HepG2 (cell line): ENCODE results near the gene LRRC10. TPM values are rescaled to one million over a fixed set of nuclear protein-coding genes. Genes with fewer than 3 reads are reported as not detected.

Experiments
- ATAC-seq: fragments of 200-7000 bp; cut with Tn5 transposase; 3 replicates; pipeline ENCODE4 v1.9.1; 2020; ENCODE audit warnings: mild to moderate bottlenecking, moderate library complexity
- BruUV-seq: library from RNA; stranded (reverse); fragments of 400-500 nt; replicated peaks from 2 replicates; lab custom pipeline; 2021; lab: Mats Ljungman, UMichigan
- CTCF ChIA-PET: fragments of 300-600 bp; formaldehyde crosslinking; extraction: SDS; loops from one replicate; lab custom pipeline; 2021; ENCODE audit warnings: low total read pairs, inconsistent platforms, low intra/inter-chr PET ratio; lab: Yijun Ruan, JAX
- POLR2A ChIA-PET: fragments of 350-600 bp; sonication (Branson Sonifier 250); formaldehyde crosslinking; loops from one replicate; lab custom pipeline; 2020; ENCODE audit warnings: antibody characterized with exemption, inconsistent platforms; lab: Yijun Ruan, JAX
- DNase-seq: peaks from one replicate; pipeline ENCODE4 v3.0.0-alpha.2; 2015; ENCODE audit warnings: low spot score
- FAIRE-seq: peaks from 3 replicates; lab custom pipeline; 2011; peaks lifted over from hg19 to GRCh38; lab: Jason Lieb, UNC
- H2AFZ ChIP-seq: one replicate; pipeline ENCODE4 v1.6.1; 2011; ENCODE audit warnings: low read length, inconsistent platforms
- H3K27ac ChIP-seq: fragments of 300-600 bp; 3 replicates; pipeline ENCODE4 v1.8.0; 2011; ENCODE audit warnings: mixed run types, mild to moderate bottlenecking, mixed read lengths, low read length, inconsistent platforms; ENCODE audit not compliant: insufficient read depth; ENCODE audit errors: extremely low read length
- H3K27me3 ChIP-seq, 2 experiments: fragments of 200-600 bp in 1 of 2; 2 replicates in 1 of 2; 3 replicates in 1 of 2; pipeline versions ENCODE4 v1.6.0 to v1.8.0; 2011; ENCODE audit warnings: low read length in 2 of 2, mild to moderate bottlenecking in 2 of 2, moderate library complexity in 2 of 2, inconsistent platforms in 1 of 2; ENCODE audit not compliant: insufficient read depth in 2 of 2, control insufficient read depth in 1 of 2
- H3K36me3 ChIP-seq, 2 experiments: fragments of 200-600 bp in 1 of 2; replicated peaks in 1 of 2; 2 replicates in 1 of 2; 3 replicates in 1 of 2; pipeline versions ENCODE4 v1.5.1 to v1.8.0; 2011; ENCODE audit warnings: low read length in 2 of 2, inconsistent platforms in 1 of 2; ENCODE audit not compliant: insufficient read depth in 2 of 2, control insufficient read depth in 1 of 2
- H3K4me1 ChIP-seq: 2 replicates; pipeline ENCODE4 v1.5.1; 2012; ENCODE audit warnings: low read length, inconsistent platforms; ENCODE audit not compliant: insufficient read depth
- H3K4me2 ChIP-seq: 2 replicates; pipeline ENCODE4 v1.6.0; 2011; ENCODE audit warnings: low read depth, low read length, inconsistent platforms
- H3K4me3 ChIP-seq, 3 experiments: fragments of 200-600 bp in 1 of 3; sonication (generic), shearing (Covaris generic) in 1 of 3; replicated peaks in 1 of 3; 2 replicates each; pipeline ENCODE4 v1.5.1; 2011 to 2016; ENCODE audit warnings: low read length in 3 of 3, inconsistent platforms in 2 of 3, low read depth in 2 of 3, mild to moderate bottlenecking in 2 of 3, control low read depth in 1 of 3, mixed read lengths in 1 of 3; ENCODE audit not compliant: insufficient read depth in 1 of 3
- H3K79me2 ChIP-seq: one replicate; pipeline ENCODE4 v1.6.1; 2011; ENCODE audit warnings: low read length, inconsistent platforms; ENCODE audit not compliant: insufficient read depth
- H3K9ac ChIP-seq: 2 replicates; pipeline ENCODE4 v1.6.0; 2011; ENCODE audit warnings: mild to moderate bottlenecking, low read depth, low read length, inconsistent platforms; ENCODE audit not compliant: insufficient read depth
- H3K9me3 ChIP-seq: 2 replicates; pipeline ENCODE4 v1.5.1; 2012; ENCODE audit warnings: mild to moderate bottlenecking, low read length
- H4K20me1 ChIP-seq: 2 replicates; pipeline ENCODE4 v1.6.0; 2011; ENCODE audit warnings: inconsistent platforms, mild to moderate bottlenecking, low read length, moderate library complexity; ENCODE audit not compliant: insufficient read depth
- IRX3 ChIP-seq: sonication (generic); formaldehyde crosslinking; IDR thresholded peaks from 2 replicates; pipeline ENCODE4 v1.8.1; 2023; ENCODE audit warnings: mild to moderate bottlenecking, low read depth, missing genetic modification reagents, borderline replicate concordance
- NFYC ChIP-seq: IDR thresholded peaks from 2 replicates; pipeline ENCODE4 v1.6.1; 2016; ENCODE audit warnings: missing genetic modification reagents, missing compliant biosample characterization
- ONECUT2 ChIP-seq: sonication (generic); formaldehyde crosslinking; IDR thresholded peaks from 2 replicates; pipeline ENCODE4 v1.4.0; 2020; ENCODE audit warnings: missing genetic modification reagents
- POLR2A ChIP-seq, 2 experiments: IDR thresholded peaks; 2 replicates each; pipeline ENCODE4 v1.6.1; 2011; ENCODE audit warnings: low read depth in 2 of 2, low read length in 2 of 2, mild to moderate bottlenecking in 1 of 2, moderate library complexity in 1 of 2; ENCODE audit not compliant: insufficient read depth in 1 of 2
- RBFOX2 ChIP-seq: fragments of 200-400 bp; formaldehyde crosslinking; IDR thresholded peaks from 2 replicates; pipeline ENCODE4 v1.6.1; 2017; ENCODE audit warnings: low read depth, mild to moderate bottlenecking, low read length
- RFX3 ChIP-seq: IDR thresholded peaks from 2 replicates; pipeline ENCODE4 v1.6.1; 2016; ENCODE audit warnings: missing biosample characterization, missing genetic modification reagents
- ZMAT3 ChIP-seq: sonication (generic); formaldehyde crosslinking; conservative IDR thresholded peaks from 2 replicates; pipeline ENCODE4 v1.7.0; 2021; ENCODE audit warnings: missing genetic modification reagents
- ZNF354B ChIP-seq: sonication (generic); formaldehyde crosslinking; IDR thresholded peaks from 2 replicates; pipeline ENCODE4 v1.8.0; 2022; ENCODE audit warnings: mild to moderate bottlenecking, missing genetic modification reagents
- WGBS: methylation state at CpG from one replicate; pipeline ENCODE4 v1.1.6; 2017; ENCODE audit warnings: low lambda C conversion rate; 5-methylcytosine and 5-hydroxymethylcytosine counted together
- in situ Hi-C: cut with HindIII; loops from 2 replicates; pipeline ENCODE4 v1.10.0; 2017; ENCODE audit warnings: low pct_unique_long_range_greater_than_20kb; ENCODE audit not compliant: extremely low pct_ligation_motif_present
- intact Hi-C: fragments of 100-400 bp; cut with micrococcal nuclease; formaldehyde crosslinking; loops from one replicate; pipeline ENCODE4 v1.10.0; 2022; ENCODE audit not compliant: unreplicated experiment
- polyA plus RNA-seq, 8 experiments: library from polyadenylated mRNA; depleted of rRNA in 3 of 8; stranded (reverse) in 7 of 8; unstranded in 1 of 8; fragments of >200 nt; fragmentation: Illumina TruSeq in 4 of 8; extraction: Trizol in 4 of 8; gene quantifications; 2 replicates each; pipeline versions ENCODE4 v1.2.1 to v1.2.3, GENCODE V29; 2011 to 2016; ENCODE audit warnings: low read depth in 4 of 8, missing spikeins in 1 of 8, mixed read lengths in 1 of 8; ENCODE audit not compliant: insufficient read depth in 1 of 8
- total RNA-seq, 5 experiments: library from RNA; depleted of rRNA; stranded (reverse); fragments of >200 nt; fragmentation: Illumina TruSeq; extraction: Trizol; gene quantifications; 2 replicates each; pipeline ENCODE4 v1.2.3, GENCODE V29; 2016; ENCODE audit warnings: low read depth in 1 of 5
- TF ChIP-seq, protein P1 (sequence below): sonication (generic); formaldehyde crosslinking; IDR thresholded peaks from 2 replicates; pipeline ENCODE4 v1.4.0; 2020; ENCODE audit warnings: mild to moderate bottlenecking, missing genetic modification reagents, borderline replicate concordance

LRRC10 gene
- total and polyA plus RNA-seq, 2 of the 13 experiments (the other 11 are each of a cell fraction or from before 2014, with no cell fraction given) = not detected

DNA sequence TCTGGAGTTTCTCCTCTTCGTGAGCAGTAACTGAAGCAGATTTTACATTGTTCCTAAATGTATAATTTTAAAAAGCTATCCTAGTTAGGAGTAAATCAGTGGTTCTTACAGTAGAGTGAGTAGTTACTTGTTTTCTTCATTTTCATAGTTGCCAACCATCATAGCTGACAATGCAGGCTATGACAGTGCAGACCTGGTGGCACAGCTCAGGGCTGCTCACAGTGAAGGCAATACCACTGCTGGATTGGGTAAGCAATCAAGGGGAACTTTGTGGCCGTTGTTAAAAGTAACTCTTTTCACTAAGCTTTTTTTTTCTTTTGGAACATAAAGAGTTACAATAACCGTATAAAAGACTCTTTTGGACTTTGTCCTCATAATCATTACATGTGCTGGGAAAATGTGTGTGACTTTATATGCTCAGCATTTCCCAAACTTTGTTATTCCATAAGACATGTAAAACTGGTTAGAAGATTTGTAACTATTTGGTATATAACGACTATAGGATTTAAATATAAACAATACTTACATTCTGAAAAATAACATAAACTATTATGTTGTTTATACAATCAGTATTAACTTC lies 12.4 kb downstream of the LRRC10 start:
- WGBS = 84% methylated on average over 4 of the region's 4 CpGs
- no peak; the same call in 2 of the 3 replicates for ATAC-seq
- Histone ChIP-seq H3K27ac (no peak overlapping the region), H3K79me2 (peaks cover 2% of the 10 kb centered on the region), H3K4me2 (no peak overlapping the region), H3K9me3 (no peaks in the 10 kb centered on the region), H2AFZ (no peak overlapping the region), H3K4me1 (no peaks in the 10 kb centered on the region; the same call in 1 of the 2 replicates), H4K20me1 (no peaks in the 10 kb centered on the region; the same call in 1 of the 2 replicates), H3K9ac (no peak overlapping the region), H3K27me3 (no peaks in the 10 kb centered on the region), H3K36me3 (peaks cover 13 to 78% of the 10 kb centered on the region in 2 experiments), H3K4me3 (no peak overlapping the region)
- TSS peak; percentile 3 for BruUV-seq
- in situ Hi-C loops (no loop called here), intact Hi-C loops (no loop called here)
- TF ChIP-seq ZNF354B (CRISPR knock-in tag) (no peak), RBFOX2 (0 out of 2 replicates have a peak, but pooled peaks have one; percentile 20), ZMAT3 (CRISPR knock-in tag) (no peak), IRX3 (CRISPR knock-in tag) (no peak), NFYC (CRISPR knock-in tag) (no peak), ONECUT2 (CRISPR knock-in tag) (no peak), RFX3 (CRISPR knock-in tag) (no peak)
- FAIRE-seq = no peak
- no peak for DNase-seq
- ChIA-PET POLR2A (no interaction called here), CTCF (no interaction called here)

- Histone ChIP-seq H3K4me1 (no peaks in the 10 kb centered on the region; the same call in 1 of the 2 replicates), H3K36me3 (peaks cover 11 to 89% of the 10 kb centered on the region in 2 experiments), H3K9ac (no peak overlapping the region), H3K27ac (no peak overlapping the region), H4K20me1 (no peaks in the 10 kb centered on the region; the same call in 1 of the 2 replicates), H3K4me3 (no peak overlapping the region), H2AFZ (no peak overlapping the region), H3K4me2 (no peak overlapping the region), H3K27me3 (no peaks in the 10 kb centered on the region), H3K9me3 (no peaks in the 10 kb centered on the region), H3K79me2 (peaks cover 2% of the 10 kb centered on the region)
- FAIRE-seq = no peak
- ATAC-seq = peak; percentile 30; the same call in 2 of the 3 replicates
- BruUV-seq = no TSS peak
- POLR2A ChIA-PET = interaction anchor here (0.8 kb wide), 1 partner anchor 10 kb away, joined by 3 read pairs; the partner anchor contains the start of gene CCT2
- in situ Hi-C loops (no loop called here), intact Hi-C loops (no loop called here)
- DNase-seq = no peak
- TF ChIP-seq POLR2A (IDR thresholded peaks at IDR 0.05; ENCODE audit: insufficient read depth in 1 of 2, low read depth in 2 of 2, low read length in 2 of 2) = peak in 1 of 2 experiments; percentile 23; a peak in 1 of 4 replicates
- TF ChIP-seq, protein P1, sequence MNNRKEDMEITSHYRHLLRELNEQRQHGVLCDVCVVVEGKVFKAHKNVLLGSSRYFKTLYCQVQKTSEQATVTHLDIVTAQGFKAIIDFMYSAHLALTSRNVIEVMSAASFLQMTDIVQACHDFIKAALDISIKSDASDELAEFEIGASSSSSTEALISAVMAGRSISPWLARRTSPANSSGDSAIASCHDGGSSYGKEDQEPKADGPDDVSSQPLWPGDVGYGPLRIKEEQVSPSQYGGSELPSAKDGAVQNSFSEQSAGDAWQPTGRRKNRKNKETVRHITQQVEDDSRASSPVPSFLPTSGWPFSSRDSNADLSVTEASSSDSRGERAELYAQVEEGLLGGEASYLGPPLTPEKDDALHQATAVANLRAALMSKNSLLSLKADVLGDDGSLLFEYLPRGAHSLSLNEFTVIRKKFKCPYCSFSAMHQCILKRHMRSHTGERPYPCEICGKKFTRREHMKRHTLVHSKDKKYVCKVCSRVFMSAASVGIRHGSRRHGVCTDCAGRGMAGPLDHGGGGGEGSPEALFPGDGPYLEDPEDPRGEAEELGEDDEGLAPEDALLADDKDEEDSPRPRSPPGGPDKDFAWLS (CRISPR knock-in tag) = no peak
- CTCF ChIA-PET = no interaction called here
- WGBS = 100% methylated on average over 2 of the region's 2 CpGs
These were observed 15.0 kb downstream of the LRRC10 start for GRCh38 chr12:69595689-69596088.
